GM19193 (cell line): Measurements from ENCODE around the gene AMN.

Experiments
- POLR2A ChIP-seq: IDR thresholded peaks from 4 replicates; pipeline ENCODE4 v1.6.1; 2011; ENCODE audit not compliant: insufficient read depth, insufficient read length; ENCODE audit errors: extremely low read depth

AMN gene

GRCh38 chr14:102907303-102907844 lies 15.1 kb upstream of the AMN start:
- no peak for TF ChIP-seq POLR2A

- no peak for TF ChIP-seq POLR2A
Observed at GRCh38 chr14:102907980-102908730, 14.3 kb upstream of the AMN start.

DNA sequence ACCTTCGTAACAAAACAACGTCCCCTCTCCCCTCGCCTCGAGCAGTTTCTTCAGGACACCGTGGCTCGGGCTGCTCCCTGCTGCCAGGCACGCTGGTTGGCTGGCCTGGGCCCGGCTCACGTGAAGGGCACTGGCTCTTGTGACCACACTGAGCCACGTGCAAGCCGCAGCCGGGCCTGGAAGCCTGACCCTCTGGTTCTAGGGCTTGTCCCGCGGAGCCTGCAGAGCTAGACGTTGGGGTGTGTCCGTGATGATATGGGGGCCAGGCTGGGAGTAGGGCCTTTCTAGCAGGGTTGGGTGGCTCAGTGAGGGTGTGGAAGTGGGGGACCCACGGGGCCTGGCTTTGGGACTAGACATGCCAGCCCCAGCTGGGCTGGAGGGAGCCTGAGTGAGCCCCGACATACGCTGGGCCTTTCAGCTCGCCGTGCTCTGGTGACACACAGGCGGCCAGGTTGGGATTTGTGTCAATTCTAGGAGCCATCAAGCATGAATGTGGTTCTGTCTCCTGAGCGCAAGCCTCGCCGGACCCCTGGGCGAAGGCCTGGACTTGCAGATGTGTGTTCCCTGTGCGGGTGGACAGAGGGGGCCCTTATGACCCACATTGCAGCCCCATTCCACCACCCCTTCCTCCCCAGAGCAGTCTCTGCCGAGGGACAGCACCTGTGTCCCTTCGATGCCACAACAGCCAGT lies 13.6 kb upstream of the AMN start:
- TF ChIP-seq POLR2A: no peak

DNA sequence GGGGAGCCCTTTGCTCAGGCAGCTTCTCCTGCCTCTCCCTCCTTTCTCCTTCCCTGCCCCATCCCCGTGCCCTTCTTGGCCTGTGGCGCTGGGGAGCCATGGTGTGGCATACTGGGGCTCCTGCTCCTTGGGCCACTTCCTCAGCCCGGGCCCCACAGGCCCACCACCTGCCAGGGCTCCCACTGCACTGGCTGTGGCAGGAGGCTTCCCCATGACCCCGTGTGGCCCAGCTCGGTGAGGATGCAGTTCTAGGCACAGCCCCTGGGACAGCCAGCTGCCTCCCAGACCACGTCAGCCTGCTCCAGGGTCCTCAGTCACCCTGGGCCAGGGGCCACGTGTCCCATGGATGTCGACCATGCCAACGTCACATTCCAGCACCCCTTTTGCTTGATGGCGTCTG lies 13.0 kb upstream of the AMN start:
- peak; percentile 19 for TF ChIP-seq POLR2A

DNA sequence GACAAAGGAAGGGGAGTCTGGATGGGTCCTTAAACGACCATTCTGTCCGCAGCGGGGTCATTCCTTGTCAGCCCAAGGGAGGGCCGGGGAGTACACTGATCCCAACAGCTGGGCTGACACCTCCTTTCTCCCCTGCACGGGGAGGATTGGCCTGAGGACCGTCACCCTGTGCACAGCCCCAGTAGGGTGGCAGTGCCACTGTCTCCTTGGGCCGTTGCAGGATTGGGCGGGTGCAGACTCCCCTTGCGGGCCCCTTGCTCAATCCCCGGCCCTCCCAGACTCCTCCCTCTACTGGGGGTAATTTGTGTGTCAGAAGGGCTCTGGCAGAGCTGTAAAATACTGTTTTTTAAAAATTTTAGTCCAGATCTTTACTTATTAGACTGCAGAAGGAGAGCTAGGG lies 12.6 kb upstream of the AMN start:
- no peak for TF ChIP-seq POLR2A

- TF ChIP-seq POLR2A: peak; percentile 9
Observed at GRCh38 chr14:102910442-102910841, 12.0 kb upstream of the AMN start.

DNA sequence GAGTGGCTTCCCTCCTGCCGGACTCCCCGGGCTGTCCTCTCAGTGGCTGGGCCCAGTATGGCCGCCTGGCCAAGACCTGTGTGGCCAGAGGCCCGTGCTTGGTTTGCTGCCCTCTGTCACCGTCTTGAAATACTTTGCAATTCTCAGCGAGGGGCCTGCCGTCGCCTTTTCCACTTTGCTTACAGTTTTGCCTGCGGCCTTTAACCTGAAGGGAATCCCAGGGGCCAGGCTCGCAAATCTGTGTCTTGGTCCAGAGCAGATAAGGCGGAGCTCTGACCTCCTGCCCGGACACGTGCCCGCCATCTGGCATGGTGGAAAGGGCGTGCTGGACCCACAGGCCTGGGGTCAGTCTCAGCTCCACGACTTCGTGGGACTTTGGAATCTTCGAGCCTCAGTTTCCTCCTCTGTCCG lies 10.9 kb upstream of the AMN start:
- TF ChIP-seq POLR2A: no peak

DNA sequence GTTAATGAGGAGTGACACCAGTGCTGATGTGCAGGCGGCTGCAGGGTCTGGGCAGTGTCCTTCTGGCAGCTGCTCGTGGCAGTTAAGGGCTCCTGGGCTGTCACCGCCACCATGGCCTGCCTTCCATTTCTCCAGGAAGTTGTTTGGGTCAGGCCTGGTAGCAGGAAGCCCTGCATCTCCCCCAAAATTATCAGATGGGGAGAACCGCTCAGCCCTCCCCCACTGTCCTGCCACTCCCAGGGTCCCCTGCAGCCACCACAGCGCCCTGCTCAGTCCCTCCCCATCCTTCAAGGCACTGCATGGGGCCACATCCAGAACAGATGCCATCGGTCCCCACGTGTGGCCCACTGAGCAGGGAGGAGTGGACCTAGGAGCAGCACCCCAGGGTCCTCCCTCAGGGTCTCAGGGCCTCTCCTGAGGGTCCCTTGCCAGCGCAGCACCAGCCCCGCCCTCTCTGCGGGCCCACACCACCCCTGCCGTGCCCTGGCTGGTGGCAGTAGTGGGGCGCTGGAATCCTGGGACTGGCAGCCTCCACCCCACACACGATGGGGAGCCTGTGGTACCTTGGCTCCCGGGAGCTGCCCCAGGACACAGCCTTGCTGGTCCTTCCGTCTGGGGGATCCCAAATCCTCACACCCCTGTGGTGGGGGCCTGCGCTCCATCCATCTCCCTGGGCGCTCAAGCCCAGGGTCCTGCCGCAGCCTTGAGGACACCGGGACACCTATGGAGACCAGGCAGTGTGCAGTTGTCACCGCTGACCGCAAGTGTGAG lies 10.3 kb upstream of the AMN start:
- no peak for TF ChIP-seq POLR2A

- no peak for TF ChIP-seq POLR2A
Observed at GRCh38 chr14:102913341-102914211, 8.9 kb upstream of the AMN start.

- peak; percentile 13 for TF ChIP-seq POLR2A
Observed at GRCh38 chr14:102914474-102915291, 7.8 kb upstream of the AMN start.

- peak; percentile 24 for TF ChIP-seq POLR2A
Observed at GRCh38 chr14:102915292-102916110, 7.0 kb upstream of the AMN start.

- TF ChIP-seq POLR2A: no peak
Observed at GRCh38 chr14:102916347-102917055, 6.0 kb upstream of the AMN start.
